Measurements from ENCODE around the gene ZNF664.

- TF ChIP-seq, protein P1, sequence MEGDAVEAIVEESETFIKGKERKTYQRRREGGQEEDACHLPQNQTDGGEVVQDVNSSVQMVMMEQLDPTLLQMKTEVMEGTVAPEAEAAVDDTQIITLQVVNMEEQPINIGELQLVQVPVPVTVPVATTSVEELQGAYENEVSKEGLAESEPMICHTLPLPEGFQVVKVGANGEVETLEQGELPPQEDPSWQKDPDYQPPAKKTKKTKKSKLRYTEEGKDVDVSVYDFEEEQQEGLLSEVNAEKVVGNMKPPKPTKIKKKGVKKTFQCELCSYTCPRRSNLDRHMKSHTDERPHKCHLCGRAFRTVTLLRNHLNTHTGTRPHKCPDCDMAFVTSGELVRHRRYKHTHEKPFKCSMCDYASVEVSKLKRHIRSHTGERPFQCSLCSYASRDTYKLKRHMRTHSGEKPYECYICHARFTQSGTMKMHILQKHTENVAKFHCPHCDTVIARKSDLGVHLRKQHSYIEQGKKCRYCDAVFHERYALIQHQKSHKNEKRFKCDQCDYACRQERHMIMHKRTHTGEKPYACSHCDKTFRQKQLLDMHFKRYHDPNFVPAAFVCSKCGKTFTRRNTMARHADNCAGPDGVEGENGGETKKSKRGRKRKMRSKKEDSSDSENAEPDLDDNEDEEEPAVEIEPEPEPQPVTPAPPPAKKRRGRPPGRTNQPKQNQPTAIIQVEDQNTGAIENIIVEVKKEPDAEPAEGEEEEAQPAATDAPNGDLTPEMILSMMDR (IDR thresholded peaks at IDR 0.05), result no peak
- TF ChIP-seq POLR2A (IDR thresholded peaks at IDR 0.05), result no peak
Observed at GRCh38 chr12:124000111-124000510, 27.1 kb downstream of the ZNF664 start.
